Choroid plexus epithelial cell (primary cell): Measurements from ENCODE around the gene HEPN1.
A peak's percentile ranks its signal among the peaks of the same experiment; 100 is the strongest.

ENCODE experiments used
- DNase-seq: peaks from one replicate; pipeline ENCODE4 v3.0.0-alpha.2; 2010; ENCODE audit warnings: low read depth
- H3K4me3 ChIP-seq: 2 replicates; pipeline ENCODE4 v1.5.1; 2011; ENCODE audit warnings: low read depth, mild to moderate bottlenecking, control low read depth, low read length, moderate library complexity
- CTCF ChIP-seq: conservative IDR thresholded peaks from 2 replicates; pipeline ENCODE4 v1.5.1; 2011; ENCODE audit warnings: low read depth, mild to moderate bottlenecking, control low read depth, inconsistent platforms, low read length, moderate library complexity

Gene HEPN1

GRCh38 chr11:124895471-124895971 is 23.5 kb upstream of the HEPN1 start:
- no peak for DNase-seq
- TF ChIP-seq CTCF = no peak

GRCh38 chr11:124896071-124896750 is 22.8 kb upstream of the HEPN1 start:
- no peak for DNase-seq
- no peak overlapping the region for H3K4me3 ChIP-seq
- no peak for TF ChIP-seq CTCF

More at GRCh38 chr11:124895471-124895971, 23.5 kb upstream of the HEPN1 start:
- H3K4me3 ChIP-seq = no peak overlapping the region

- H3K4me3 ChIP-seq = no peak overlapping the region
- no peak for DNase-seq
- no peak for TF ChIP-seq CTCF
Observed at GRCh38 chr11:124896821-124897391, 22.1 kb upstream of the HEPN1 start.

GRCh38 chr11:124897674-124898262 is 21.3 kb upstream of the HEPN1 start, which contains the start of gene ROBO4:
Gene ROBO4 (minus strand): TSS chr11:124897865. CDS start chr11:124897795, 70 bp downstream.
- no peak for DNase-seq
- no peak for TF ChIP-seq CTCF
- no peak within 1 kb of the TSS for H3K4me3 ChIP-seq

GRCh38 chr11:124898263-124898680 is 20.8 kb upstream of the HEPN1 start:
- peak; percentile 33 for TF ChIP-seq CTCF

GRCh38 chr11:124898711-124899110 is 20.3 kb upstream of the HEPN1 start:
- H3K4me3 ChIP-seq = no peak overlapping the region
- TF ChIP-seq CTCF = no peak
- DNase-seq = no peak

More at GRCh38 chr11:124898263-124898680, 20.8 kb upstream of the HEPN1 start:
- H3K4me3 ChIP-seq = no peak overlapping the region
- DNase-seq = peak; percentile 89
